Neural cell (in vitro differentiated cells): ENCODE data around the gene COPS4. TPM values are rescaled to one million over a fixed set of nuclear protein-coding genes. Genes with fewer than 3 reads are reported as not detected.

Experiments
- H2AFZ ChIP-seq: fragments of 200-600, 300-800 bp; sonication (generic), shearing (Covaris generic); 2 replicates; pipeline ENCODE4 v1.6.0; 2014; ENCODE audit warnings: low read depth, mild to moderate bottlenecking, antibody characterized with exemption, low read length, moderate library complexity
- H3F3A ChIP-seq: fragments of 200-600 bp; shearing (Covaris generic); 2 replicates; pipeline ENCODE4 v1.6.1; 2016; ENCODE audit warnings: mild to moderate bottlenecking, moderate library complexity, mixed read lengths, antibody characterized with exemption, low read length; ENCODE audit not compliant: insufficient read depth, poor library complexity, severe bottlenecking
- H3K27ac ChIP-seq: fragments of 200-600, 300-800 bp; sonication (generic), shearing (Covaris generic); 2 replicates; pipeline ENCODE4 v1.5.1; 2014; ENCODE audit warnings: mild to moderate bottlenecking, low read length, moderate library complexity
- H3K27me3 ChIP-seq: fragments of 300-800, 200-600 bp; sonication (generic), shearing (Covaris generic); 2 replicates; pipeline ENCODE4 v1.6.0; 2014; ENCODE audit warnings: mild to moderate bottlenecking, low read depth, low read length, moderate library complexity; ENCODE audit not compliant: insufficient read depth
- H3K36me3 ChIP-seq: fragments of 300-800, 200-600 bp; sonication (generic), shearing (Covaris generic); 2 replicates; pipeline ENCODE4 v1.5.1; 2014; ENCODE audit warnings: mild to moderate bottlenecking, antibody characterized with exemption, low read length, moderate library complexity; ENCODE audit not compliant: insufficient read depth
- H3K4me2 ChIP-seq: fragments of 300-800, 200-600 bp; sonication (generic), shearing (Covaris generic); 2 replicates; pipeline ENCODE4 v1.6.0; 2014; ENCODE audit warnings: mild to moderate bottlenecking, low read length
- H3K4me3 ChIP-seq: fragments of 300-800, 200-600 bp; sonication (generic), shearing (Covaris generic); 2 replicates; pipeline ENCODE4 v1.5.1; 2014; ENCODE audit warnings: mild to moderate bottlenecking, low read length, moderate library complexity
- H3K79me2 ChIP-seq: fragments of 200-600 bp; shearing (Covaris generic); replicated peaks from 2 replicates; pipeline ENCODE4 v1.6.0; 2014; ENCODE audit warnings: mild to moderate bottlenecking, low read length, moderate library complexity; ENCODE audit not compliant: insufficient read depth
- H3K9ac ChIP-seq: fragments of 300-800, 200-600 bp; sonication (generic), shearing (Covaris generic); 2 replicates; pipeline ENCODE4 v1.6.1; 2016; ENCODE audit warnings: mild to moderate bottlenecking, low read length, mixed read lengths
- H3K9me2 ChIP-seq: fragments of 200-600 bp; shearing (Covaris generic); 2 replicates; pipeline ENCODE4 v1.6.1; 2016; ENCODE audit warnings: mild to moderate bottlenecking, low read length, mixed read lengths; ENCODE audit not compliant: insufficient read depth
- H3K9me3 ChIP-seq: fragments of 200-600, 300-800 bp; sonication (generic), shearing (Covaris generic); 2 replicates; pipeline ENCODE4 v1.6.1; 2016; ENCODE audit warnings: mild to moderate bottlenecking, mixed run types, low read length, moderate library complexity, mixed read lengths
- H4K20me1 ChIP-seq: fragments of 200-600 bp; shearing (Covaris generic); 2 replicates; pipeline ENCODE4 v1.6.1; 2016; ENCODE audit warnings: mild to moderate bottlenecking, mixed run types; ENCODE audit not compliant: insufficient read depth
- CTCF ChIP-seq: fragments of 450-650 bp; IDR thresholded peaks from 2 replicates; pipeline ENCODE4 v1.5.1; 2014; ENCODE audit warnings: antibody characterized with exemption, mild to moderate bottlenecking, moderate library complexity; ENCODE audit not compliant: poor library complexity, severe bottlenecking
- EP300 ChIP-seq: fragments of 450-650 bp; conservative IDR thresholded peaks from 2 replicates; pipeline ENCODE4 v1.6.1; 2014; ENCODE audit warnings: antibody characterized with exemption, mild to moderate bottlenecking, moderate library complexity; ENCODE audit not compliant: poor library complexity, severe bottlenecking
- EZH2 ChIP-seq: fragments of 200-600, 300-800 bp; shearing (Covaris generic), sonication (generic); IDR thresholded peaks from 2 replicates; pipeline ENCODE4 v1.6.1; 2014; ENCODE audit warnings: antibody characterized with exemption, low read length, borderline replicate concordance, mild to moderate bottlenecking; ENCODE audit not compliant: insufficient read depth, poor library complexity, severe bottlenecking
- MXI1 ChIP-seq: fragments of 450-650 bp; conservative IDR thresholded peaks from 2 replicates; pipeline ENCODE4 v1.6.1; 2014; ENCODE audit warnings: antibody characterized with exemption, mild to moderate bottlenecking; ENCODE audit not compliant: poor library complexity, severe bottlenecking
- POLR2AphosphoS5 ChIP-seq: IDR thresholded peaks from 2 replicates; pipeline ENCODE4 v1.6.1; 2012
- RAD21 ChIP-seq: fragments of 450-650 bp; conservative IDR thresholded peaks from 2 replicates; pipeline ENCODE4 v1.6.1; 2014; ENCODE audit warnings: antibody characterized with exemption, mild to moderate bottlenecking, moderate library complexity
- REST ChIP-seq: IDR thresholded peaks from 2 replicates; pipeline ENCODE4 v1.6.1; 2012; ENCODE audit warnings: borderline replicate concordance
- SMC3 ChIP-seq: fragments of 450-650 bp; conservative IDR thresholded peaks from 2 replicates; pipeline ENCODE4 v1.6.1; 2014; ENCODE audit warnings: antibody characterized with exemption, mild to moderate bottlenecking, moderate library complexity; ENCODE audit not compliant: poor library complexity
- TAF1 ChIP-seq: IDR thresholded peaks from 2 replicates; pipeline ENCODE4 v1.6.1; 2012; ENCODE audit warnings: low read depth
- polyA plus RNA-seq: library from polyadenylated mRNA; depleted of rRNA; stranded (reverse); fragments of >200 nt; gene quantifications from 2 replicates; pipeline ENCODE4 v1.2.3, GENCODE V29; 2014

COPS4 gene
- polyA plus RNA-seq, 1 donor from 2014 or later = 77.7 TPM

GRCh38 chr4:83065266-83065665 is 30.3 kb downstream of the COPS4 start:
- no peak for TF ChIP-seq POLR2AphosphoS5
- no peak for TF ChIP-seq CTCF
- TF ChIP-seq EZH2 = no peak
- no peak for TF ChIP-seq MXI1
- no peak for TF ChIP-seq TAF1
- no peak for TF ChIP-seq RAD21
- TF ChIP-seq SMC3 = no peak
- no peak for TF ChIP-seq REST
- no peak for TF ChIP-seq EP300
- no peaks in the 10 kb centered on the region for H4K20me1 ChIP-seq
- H2AFZ ChIP-seq = no peak overlapping the region
- H3K27me3 ChIP-seq = no peaks in the 10 kb centered on the region
- no peaks in the 10 kb centered on the region for H3K9me3 ChIP-seq
- H3K36me3 ChIP-seq = peaks cover 6% of the 10 kb centered on the region
- H3K9ac ChIP-seq = no peak overlapping the region
- H3K9me2 ChIP-seq = no peaks in the 10 kb centered on the region
- no peak overlapping the region for H3K4me3 ChIP-seq
- H3K27ac ChIP-seq = no peak overlapping the region
- H3K79me2 ChIP-seq = no peaks in the 10 kb centered on the region
- H3K4me2 ChIP-seq = no peak overlapping the region
- no peaks in the 10 kb centered on the region for H3F3A ChIP-seq

- no peak overlapping the region for H2AFZ ChIP-seq
- no peaks in the 10 kb centered on the region for H3K9me2 ChIP-seq
- no peaks in the 10 kb centered on the region for H3K27me3 ChIP-seq
- TF ChIP-seq EP300 = no peak
- no peak for TF ChIP-seq SMC3
- TF ChIP-seq EZH2 = no peak
- no peak for TF ChIP-seq REST
- no peak for TF ChIP-seq TAF1
- no peak for TF ChIP-seq POLR2AphosphoS5
- TF ChIP-seq RAD21 = no peak
- TF ChIP-seq CTCF = no peak
- TF ChIP-seq MXI1 = no peak
- H4K20me1 ChIP-seq = no peaks in the 10 kb centered on the region
- no peak overlapping the region for H3K9ac ChIP-seq
- H3K36me3 ChIP-seq = peaks cover 6% of the 10 kb centered on the region
- no peak overlapping the region for H3K4me3 ChIP-seq
- no peaks in the 10 kb centered on the region for H3K79me2 ChIP-seq
- H3K27ac ChIP-seq = no peak overlapping the region
- H3F3A ChIP-seq = no peaks in the 10 kb centered on the region
- H3K9me3 ChIP-seq = no peaks in the 10 kb centered on the region
- no peak overlapping the region for H3K4me2 ChIP-seq
Measured at GRCh38 chr4:83067058-83067639, 32.2 kb downstream of the COPS4 start.
